ENCODE results near the gene TAOK3. TPM values are rescaled to one million over a fixed set of nuclear protein-coding genes. Genes with fewer than 3 reads are reported as not detected.
"Not testable (repeated sequence)": the region's sequence is repeated elsewhere in the genome, so short reads cannot be mapped to it uniquely, and the experiment has no call there.

TAOK3 gene
- total RNA-seq, 2 donors from 2014 or later: 33.4 to 40.6 TPM

DNA sequence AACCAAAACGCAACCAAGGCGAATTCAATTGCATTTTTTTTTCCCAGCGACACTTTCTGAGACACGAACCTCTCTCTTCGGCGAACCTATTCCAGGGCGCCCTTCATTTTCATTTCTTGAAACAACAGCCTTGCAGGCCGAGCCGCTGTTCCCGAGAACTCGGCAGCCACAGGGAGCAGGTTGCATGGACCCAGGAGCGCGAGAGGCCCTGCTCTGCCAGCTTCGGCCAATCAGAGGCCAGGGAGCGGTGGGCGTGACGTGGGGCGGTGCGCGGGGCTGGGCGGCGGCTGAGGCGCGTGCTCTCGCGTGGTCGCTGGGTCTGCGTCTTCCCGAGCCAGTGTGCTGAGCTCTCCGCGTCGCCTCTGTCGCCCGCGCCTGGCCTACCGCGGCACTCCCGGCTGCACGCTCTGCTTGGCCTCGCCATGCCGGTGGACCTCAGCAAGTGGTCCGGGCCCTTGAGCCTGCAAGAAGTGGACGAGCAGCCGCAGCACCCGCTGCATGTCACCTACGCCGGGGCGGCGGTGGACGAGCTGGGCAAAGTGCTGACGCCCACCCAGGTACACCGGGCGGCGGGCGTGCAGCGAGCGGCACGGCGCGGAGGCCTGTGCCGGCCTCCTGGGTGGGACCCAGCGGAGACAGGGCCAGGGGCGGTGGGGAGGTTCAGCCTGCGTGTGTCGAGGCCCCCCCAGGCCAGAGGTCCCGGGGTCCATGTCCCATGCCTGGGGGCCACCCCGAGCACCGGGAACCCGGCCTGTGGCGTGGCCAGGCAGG is 236.7 kb downstream of the TAOK3 start, which contains the start of gene PEBP1:
Gene PEBP1, plus strand, starts transcription at position 337 of the 771 bp plus-strand sequence. Its CDS starts 86 bp downstream, at position 423.
- Histone ChIP-seq H3K4me1 (ENCODE audit: control insufficient read depth, insufficient read depth, low read length) (no peaks in the 10 kb centered on the region), H3K27ac (ENCODE audit: low read depth, low read length) (peak within 1 kb of the TSS; percentile 60), H3K9ac (ENCODE audit: extremely low read depth, low read length, poor library complexity, severe bottlenecking) (peak within 1 kb of the TSS; percentile 91), H3K4me3 (ENCODE audit: low read length) (peak within 1 kb of the TSS; percentile 90), H3K27me3 (ENCODE audit: control insufficient read depth, insufficient read depth, low read length, poor library complexity, severe bottlenecking) (no peaks in the 10 kb centered on the region), H3K36me3 (ENCODE audit: control insufficient read depth, insufficient read depth, low read length) (peaks cover 24% of the 10 kb centered on the region), H3K9me3 (ENCODE audit: control insufficient read depth, low read length) (no peaks in the 10 kb centered on the region)
- TF ChIP-seq CTCF (conservative IDR thresholded peaks at IDR 0.05): no peak
- Mint-ChIP-seq H3K4me1 (peaks cover 4% of the 10 kb centered on the region), H3K27ac (peak within 1 kb of the TSS; percentile 83), H3K36me3 (ENCODE audit: low read depth) (peaks cover 28% of the 10 kb centered on the region), H3K9me3 (no peaks in the 10 kb centered on the region), H3K27me3 (ENCODE audit: insufficient read depth) (no peaks in the 10 kb centered on the region), H3K4me3 (peak within 1 kb of the TSS; percentile 78)
- peak; percentile 97 for DNase-seq
- WGBS, 2 experiments (ENCODE audit: insufficient coverage in 1 of 2, insufficient read length in 1 of 2): 2 to 3% methylated on average over 28 to 70 of the region's 70 CpGs

DNA sequence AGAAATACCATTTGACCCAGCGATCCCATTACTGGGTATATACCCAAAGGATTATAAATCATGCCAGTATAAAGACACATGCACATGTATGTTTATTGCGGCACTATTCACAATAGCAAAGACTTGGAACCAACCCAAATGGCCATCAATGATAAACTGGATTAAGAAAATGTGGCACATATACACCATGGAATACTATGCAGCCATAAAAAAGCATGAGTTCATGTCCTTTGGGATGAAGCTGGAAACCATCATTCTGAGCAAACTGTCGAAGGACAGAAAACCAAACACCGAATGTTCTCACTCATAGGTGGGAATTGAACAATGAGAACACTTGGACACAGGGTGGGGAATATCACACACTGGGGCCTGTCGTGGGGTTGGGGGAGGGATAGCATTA is 243.3 kb downstream of the TAOK3 start:
- not testable (repeated sequence) for H3K36me3 Mint-ChIP-seq (ENCODE audit: low read depth); H3K27ac ChIP-seq (ENCODE audit: low read depth, low read length); H3K27ac Mint-ChIP-seq; H3K36me3 ChIP-seq (ENCODE audit: control insufficient read depth, insufficient read depth, low read length); H3K9me3 Mint-ChIP-seq; H3K27me3 Mint-ChIP-seq (ENCODE audit: insufficient read depth); H3K4me1 Mint-ChIP-seq; H3K4me1 ChIP-seq (ENCODE audit: control insufficient read depth, insufficient read depth, low read length); H3K4me3 ChIP-seq (ENCODE audit: low read length); H3K4me3 Mint-ChIP-seq; DNase-seq; H3K9me3 ChIP-seq (ENCODE audit: control insufficient read depth, low read length); H3K27me3 ChIP-seq (ENCODE audit: control insufficient read depth, insufficient read depth, low read length, poor library complexity, severe bottlenecking); H3K9ac ChIP-seq (ENCODE audit: extremely low read depth, low read length, poor library complexity, severe bottlenecking)
- WGBS, 2 experiments (ENCODE audit: insufficient coverage in 1 of 2, insufficient read length in 1 of 2): 80 to 95% methylated on average over 1 to 5 of the region's 5 CpGs

DNA sequence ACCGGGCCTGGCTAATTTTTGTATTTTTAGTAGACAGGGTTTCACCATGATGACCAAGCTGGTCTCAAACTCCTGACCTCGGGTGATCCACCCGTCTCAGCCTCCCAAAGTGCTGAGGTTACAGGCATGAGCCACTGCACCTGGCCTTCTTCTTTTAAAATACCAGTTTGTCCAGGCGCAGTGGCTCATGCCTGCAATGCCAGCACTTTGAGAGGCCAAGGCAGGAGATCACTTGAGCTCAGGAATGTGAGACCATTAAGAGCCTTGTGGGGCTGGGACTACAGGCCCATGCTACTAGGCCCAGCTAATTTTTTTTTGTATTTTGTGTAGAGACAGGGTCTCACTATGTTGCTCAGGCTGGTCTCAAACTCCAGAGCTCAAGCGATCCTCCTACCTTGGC is 244.8 kb downstream of the TAOK3 start:
- H3K4me1 Mint-ChIP-seq: no peaks in the 10 kb centered on the region
- Histone ChIP-seq H3K27me3 (ENCODE audit: control insufficient read depth, insufficient read depth, low read length, poor library complexity, severe bottlenecking) (no peaks in the 10 kb centered on the region), H3K4me1 (ENCODE audit: control insufficient read depth, insufficient read depth, low read length) (no peaks in the 10 kb centered on the region), H3K36me3 (ENCODE audit: control insufficient read depth, insufficient read depth, low read length) (no peaks in the 10 kb centered on the region), H3K9ac (ENCODE audit: extremely low read depth, low read length, poor library complexity, severe bottlenecking) (no peak overlapping the region), H3K4me3 (ENCODE audit: low read length) (no peak overlapping the region), H3K9me3 (ENCODE audit: control insufficient read depth, low read length) (peaks cover 4% of the 10 kb centered on the region), H3K27ac (ENCODE audit: low read depth, low read length) (no peak overlapping the region)
- no peaks in the 10 kb centered on the region for H3K27me3 Mint-ChIP-seq (ENCODE audit: insufficient read depth)
- H3K36me3 Mint-ChIP-seq (ENCODE audit: low read depth): no peaks in the 10 kb centered on the region
- no peak for TF ChIP-seq CTCF (conservative IDR thresholded peaks at IDR 0.05)
- no peak overlapping the region for H3K4me3 Mint-ChIP-seq
- WGBS, 2 experiments (ENCODE audit: insufficient coverage in 1 of 2, insufficient read length in 1 of 2): 93% methylated on average over 5 of the region's 5 CpGs
- DNase-seq: no peak
- H3K27ac Mint-ChIP-seq: no peak overlapping the region
- H3K9me3 Mint-ChIP-seq: peaks cover 5% of the 10 kb centered on the region

All from endodermal cell (in vitro differentiated cells).